ENCODE results near the gene EPM2A. TPM values are rescaled to one million over a fixed set of nuclear protein-coding genes. Genes with fewer than 3 reads are reported as not detected.

EPM2A gene
- total RNA-seq, 1 experiment from 2014 or later = 8.5 TPM

GRCh38 chr6:145651988-145652387 lies 83.3 kb downstream of the EPM2A start:
- Histone ChIP-seq H3K36me3 (no peaks in the 10 kb centered on the region), H3K27me3 (no peaks in the 10 kb centered on the region), H3K4me3 (no peak overlapping the region), H3K9me3 (no peaks in the 10 kb centered on the region)
- no peak for DNase-seq

GRCh38 chr6:145648149-145648548 lies 87.2 kb downstream of the EPM2A start:
- H3K9me3 ChIP-seq = no peaks in the 10 kb centered on the region
- H3K4me3 ChIP-seq = no peak overlapping the region
- H3K27me3 ChIP-seq = no peaks in the 10 kb centered on the region
- no peaks in the 10 kb centered on the region for H3K36me3 ChIP-seq
- no peak for DNase-seq

- H3K27me3 ChIP-seq = no peaks in the 10 kb centered on the region
- H3K36me3 ChIP-seq = no peaks in the 10 kb centered on the region
- no peaks in the 10 kb centered on the region for H3K9me3 ChIP-seq
- no peak for DNase-seq
- H3K4me3 ChIP-seq = no peak overlapping the region
Measured at GRCh38 chr6:145647602-145648001, 87.7 kb downstream of the EPM2A start.

GRCh38 chr6:145643760-145644159 lies 91.6 kb downstream of the EPM2A start:
- Histone ChIP-seq H3K9me3 (no peaks in the 10 kb centered on the region), H3K27me3 (no peaks in the 10 kb centered on the region), H3K36me3 (no peaks in the 10 kb centered on the region), H3K4me3 (no peak overlapping the region)
- DNase-seq = no peak

- Histone ChIP-seq H3K27me3 (no peaks in the 10 kb centered on the region), H3K36me3 (no peaks in the 10 kb centered on the region), H3K9me3 (no peaks in the 10 kb centered on the region), H3K4me3 (no peak overlapping the region)
- DNase-seq = peak; percentile 58
Measured at GRCh38 chr6:145633981-145634627, 101.2 kb downstream of the EPM2A start.

- DNase-seq = no peak
- no peaks in the 10 kb centered on the region for H3K36me3 ChIP-seq
- no peak overlapping the region for H3K4me3 ChIP-seq
- no peaks in the 10 kb centered on the region for H3K27me3 ChIP-seq
- no peaks in the 10 kb centered on the region for H3K9me3 ChIP-seq
Measured at GRCh38 chr6:145632971-145633370, 102.3 kb downstream of the EPM2A start.

GRCh38 chr6:145631374-145631773 lies 103.9 kb downstream of the EPM2A start:
- no peaks in the 10 kb centered on the region for H3K27me3 ChIP-seq
- no peak overlapping the region for H3K4me3 ChIP-seq
- no peaks in the 10 kb centered on the region for H3K36me3 ChIP-seq
- H3K9me3 ChIP-seq = no peaks in the 10 kb centered on the region
- no peak for DNase-seq

GRCh38 chr6:145630598-145630997 lies 104.7 kb downstream of the EPM2A start:
- Histone ChIP-seq H3K27me3 (no peaks in the 10 kb centered on the region), H3K9me3 (no peaks in the 10 kb centered on the region), H3K4me3 (no peak overlapping the region), H3K36me3 (no peaks in the 10 kb centered on the region)
- DNase-seq = no peak

- DNase-seq = no peak
- H3K9me3 ChIP-seq = no peaks in the 10 kb centered on the region
- H3K27me3 ChIP-seq = no peaks in the 10 kb centered on the region
- H3K36me3 ChIP-seq = no peaks in the 10 kb centered on the region
- no peak overlapping the region for H3K4me3 ChIP-seq
Measured at GRCh38 chr6:145629478-145629877, 105.8 kb downstream of the EPM2A start.

- no peak for DNase-seq
- Histone ChIP-seq H3K27me3 (no peaks in the 10 kb centered on the region), H3K9me3 (no peaks in the 10 kb centered on the region), H3K4me3 (no peak overlapping the region), H3K36me3 (no peaks in the 10 kb centered on the region)
Measured at GRCh38 chr6:145627451-145627850, 107.9 kb downstream of the EPM2A start.

- no peaks in the 10 kb centered on the region for H3K36me3 ChIP-seq
- no peaks in the 10 kb centered on the region for H3K27me3 ChIP-seq
- H3K4me3 ChIP-seq = no peak overlapping the region
- no peak for DNase-seq
- no peaks in the 10 kb centered on the region for H3K9me3 ChIP-seq
Measured at GRCh38 chr6:145626857-145627256, 108.5 kb downstream of the EPM2A start.

GRCh38 chr6:145623231-145623630 lies 112.1 kb downstream of the EPM2A start:
- DNase-seq = no peak
- no peaks in the 10 kb centered on the region for H3K27me3 ChIP-seq

GRCh38 chr6:145621776-145622175 lies 113.5 kb downstream of the EPM2A start:
- Histone ChIP-seq H3K9me3 (no peaks in the 10 kb centered on the region), H3K27me3 (no peaks in the 10 kb centered on the region), H3K4me3 (no peak overlapping the region), H3K36me3 (no peaks in the 10 kb centered on the region)
- DNase-seq = no peak

More at GRCh38 chr6:145623231-145623630, 112.1 kb downstream of the EPM2A start:
- Histone ChIP-seq H3K36me3 (no peaks in the 10 kb centered on the region), H3K4me3 (no peak overlapping the region), H3K9me3 (no peaks in the 10 kb centered on the region)

- Histone ChIP-seq H3K36me3 (no peaks in the 10 kb centered on the region), H3K9me3 (no peaks in the 10 kb centered on the region), H3K27me3 (no peaks in the 10 kb centered on the region)
Measured at GRCh38 chr6:145620088-145620487, 115.2 kb downstream of the EPM2A start.

GRCh38 chr6:145609521-145609920 lies 125.8 kb downstream of the EPM2A start:
- no peaks in the 10 kb centered on the region for H3K27me3 ChIP-seq
- no peak for DNase-seq
- H3K4me3 ChIP-seq = no peak overlapping the region
- H3K9me3 ChIP-seq = no peaks in the 10 kb centered on the region
- no peaks in the 10 kb centered on the region for H3K36me3 ChIP-seq

More at GRCh38 chr6:145620088-145620487, 115.2 kb downstream of the EPM2A start:
- no peak overlapping the region for H3K4me3 ChIP-seq
- no peak for DNase-seq

GRCh38 chr6:145608850-145609249 lies 126.5 kb downstream of the EPM2A start:
- Histone ChIP-seq H3K4me3 (no peak overlapping the region), H3K27me3 (no peaks in the 10 kb centered on the region), H3K36me3 (no peaks in the 10 kb centered on the region), H3K9me3 (no peaks in the 10 kb centered on the region)
- DNase-seq = no peak

- no peak overlapping the region for H3K4me3 ChIP-seq
- DNase-seq = no peak
- no peaks in the 10 kb centered on the region for H3K9me3 ChIP-seq
- no peaks in the 10 kb centered on the region for H3K27me3 ChIP-seq
- H3K36me3 ChIP-seq = no peaks in the 10 kb centered on the region
Measured at GRCh38 chr6:145603991-145604390, 131.3 kb downstream of the EPM2A start.

GRCh38 chr6:145603424-145603833 lies 131.9 kb downstream of the EPM2A start:
- Histone ChIP-seq H3K36me3 (no peaks in the 10 kb centered on the region), H3K4me3 (no peak overlapping the region), H3K9me3 (no peaks in the 10 kb centered on the region), H3K27me3 (no peaks in the 10 kb centered on the region)
- no peak for DNase-seq
